Neural crest cell (in vitro differentiated cells): ENCODE measurements around the gene CASP9. TPM values are rescaled to one million over a fixed set of nuclear protein-coding genes. Genes with fewer than 3 reads are reported as not detected.
A peak's percentile ranks its signal among the peaks of the same experiment; 100 is the strongest.
"Not testable (repeated sequence)": the region's sequence is repeated elsewhere in the genome, so short reads cannot be mapped to it uniquely, and the experiment has no call there.

Experiments
- DNase-seq: peaks from one replicate; pipeline ENCODE4 v3.0.0; 2021; ENCODE audit warnings: low read depth, mixed read lengths, low spot score
- H3K27ac Mint-ChIP-seq: one replicate; pipeline ENCODE4 v1.8.0; 2021; ENCODE audit warnings: mild to moderate bottlenecking, mixed read lengths; ENCODE audit not compliant: unreplicated experiment
- H3K27me3 Mint-ChIP-seq: 2 replicates; pipeline ENCODE4 v1.8.0; 2021; ENCODE audit warnings: low read depth, mild to moderate bottlenecking, mixed read lengths
- H3K36me3 Mint-ChIP-seq: 2 replicates; pipeline ENCODE4 v1.8.0; 2021; ENCODE audit warnings: low read depth, mild to moderate bottlenecking, mixed read lengths
- H3K4me1 Mint-ChIP-seq: 2 replicates; pipeline ENCODE4 v1.8.0; 2021; ENCODE audit warnings: mixed read lengths
- H3K4me3 Mint-ChIP-seq: one replicate; pipeline ENCODE4 v1.8.0; 2021; ENCODE audit warnings: mild to moderate bottlenecking, mixed read lengths
- H3K9me3 Mint-ChIP-seq: 2 replicates; pipeline ENCODE4 v1.8.0; 2021; ENCODE audit warnings: mixed read lengths
- total RNA-seq: library from RNA; stranded (reverse); gene quantifications from 2 replicates; pipeline ENCODE4 v1.2.1, GENCODE V29; 2021
- TF ChIP-seq, protein P1 (sequence below): fragments of 200-600 bp; sonication (generic); conservative IDR thresholded peaks from 2 replicates; pipeline ENCODE4 v1.5.0; 2021; ENCODE audit warnings: antibody characterized with exemption, mild to moderate bottlenecking

Gene CASP9
- total RNA-seq, 1 donor from 2014 or later: 13.2 TPM

DNA sequence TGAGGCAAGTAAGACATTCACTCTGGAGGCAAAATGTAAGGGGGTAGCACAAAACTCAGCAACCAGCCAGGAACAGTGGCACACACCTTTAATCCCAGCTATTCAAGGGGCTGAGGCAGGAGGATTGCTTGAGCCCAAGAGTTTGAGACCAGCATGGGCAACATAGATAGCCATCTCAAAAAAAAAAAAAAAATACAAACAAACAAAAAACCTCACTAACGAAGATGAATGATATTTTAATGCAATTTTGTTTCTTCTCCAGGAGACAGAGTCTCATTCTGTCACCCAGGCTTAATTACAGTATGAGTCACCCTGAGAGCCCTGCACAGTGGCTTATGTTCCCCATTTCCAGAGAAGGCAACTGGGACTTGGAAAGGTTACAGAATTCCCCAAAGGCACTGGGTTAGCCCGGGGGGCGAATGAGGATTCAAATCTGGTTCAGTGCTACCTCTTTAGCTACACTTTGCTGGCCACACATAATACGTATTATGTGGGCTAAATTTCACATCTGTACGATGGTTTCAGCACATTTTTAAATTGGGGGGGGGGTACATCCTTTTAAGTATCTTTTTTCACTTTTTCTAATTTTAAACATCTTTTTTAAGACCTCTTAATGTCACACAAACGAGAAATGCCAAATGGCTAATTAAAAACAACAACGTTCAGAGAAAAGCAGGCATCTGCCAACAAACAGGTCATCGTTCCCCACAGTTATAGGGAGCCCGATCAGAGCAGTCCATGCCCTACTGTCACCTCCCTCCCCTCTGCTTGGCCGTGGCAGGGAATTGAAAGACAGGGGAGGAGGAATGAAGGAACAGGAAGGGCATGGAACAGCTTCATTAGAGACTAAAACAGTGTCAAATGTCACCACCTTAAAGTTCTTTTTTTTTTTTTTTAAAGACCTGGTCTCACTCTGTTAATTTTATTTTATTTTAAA is 64.0 kb downstream of the CASP9 start:
- H3K9me3 Mint-ChIP-seq: no peaks in the 10 kb centered on the region
- no peak overlapping the region for H3K4me3 Mint-ChIP-seq
- TF ChIP-seq, protein P1, sequence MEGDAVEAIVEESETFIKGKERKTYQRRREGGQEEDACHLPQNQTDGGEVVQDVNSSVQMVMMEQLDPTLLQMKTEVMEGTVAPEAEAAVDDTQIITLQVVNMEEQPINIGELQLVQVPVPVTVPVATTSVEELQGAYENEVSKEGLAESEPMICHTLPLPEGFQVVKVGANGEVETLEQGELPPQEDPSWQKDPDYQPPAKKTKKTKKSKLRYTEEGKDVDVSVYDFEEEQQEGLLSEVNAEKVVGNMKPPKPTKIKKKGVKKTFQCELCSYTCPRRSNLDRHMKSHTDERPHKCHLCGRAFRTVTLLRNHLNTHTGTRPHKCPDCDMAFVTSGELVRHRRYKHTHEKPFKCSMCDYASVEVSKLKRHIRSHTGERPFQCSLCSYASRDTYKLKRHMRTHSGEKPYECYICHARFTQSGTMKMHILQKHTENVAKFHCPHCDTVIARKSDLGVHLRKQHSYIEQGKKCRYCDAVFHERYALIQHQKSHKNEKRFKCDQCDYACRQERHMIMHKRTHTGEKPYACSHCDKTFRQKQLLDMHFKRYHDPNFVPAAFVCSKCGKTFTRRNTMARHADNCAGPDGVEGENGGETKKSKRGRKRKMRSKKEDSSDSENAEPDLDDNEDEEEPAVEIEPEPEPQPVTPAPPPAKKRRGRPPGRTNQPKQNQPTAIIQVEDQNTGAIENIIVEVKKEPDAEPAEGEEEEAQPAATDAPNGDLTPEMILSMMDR: no peak
- H3K4me1 Mint-ChIP-seq: peaks cover 12% of the 10 kb centered on the region
- no peak for DNase-seq
- no peak overlapping the region for H3K27ac Mint-ChIP-seq
- no peaks in the 10 kb centered on the region for H3K27me3 Mint-ChIP-seq
- H3K36me3 Mint-ChIP-seq: no peaks in the 10 kb centered on the region

DNA sequence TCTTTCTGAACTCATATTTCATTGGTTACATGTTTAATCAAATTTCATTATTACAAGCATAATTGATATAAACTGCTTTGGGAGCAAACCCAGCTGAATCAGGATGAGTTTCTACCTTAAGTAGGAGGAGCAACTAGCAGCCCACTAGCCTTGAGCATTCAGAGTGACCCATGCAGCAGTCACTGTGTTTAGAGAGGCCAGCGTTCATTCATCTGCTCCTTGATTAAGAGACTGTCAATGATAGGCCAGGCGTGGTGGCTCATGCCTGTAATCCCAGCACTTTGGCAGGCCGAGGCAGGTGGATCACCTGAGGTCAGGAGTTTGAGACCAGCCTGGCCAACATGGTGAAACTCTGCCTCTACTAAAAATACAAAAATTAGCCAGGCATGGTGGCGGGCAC is 65.6 kb downstream of the CASP9 start:
- not testable (repeated sequence) for H3K36me3 Mint-ChIP-seq, H3K4me3 Mint-ChIP-seq, H3K27ac Mint-ChIP-seq, DNase-seq, H3K9me3 Mint-ChIP-seq, H3K27me3 Mint-ChIP-seq, H3K4me1 Mint-ChIP-seq

DNA sequence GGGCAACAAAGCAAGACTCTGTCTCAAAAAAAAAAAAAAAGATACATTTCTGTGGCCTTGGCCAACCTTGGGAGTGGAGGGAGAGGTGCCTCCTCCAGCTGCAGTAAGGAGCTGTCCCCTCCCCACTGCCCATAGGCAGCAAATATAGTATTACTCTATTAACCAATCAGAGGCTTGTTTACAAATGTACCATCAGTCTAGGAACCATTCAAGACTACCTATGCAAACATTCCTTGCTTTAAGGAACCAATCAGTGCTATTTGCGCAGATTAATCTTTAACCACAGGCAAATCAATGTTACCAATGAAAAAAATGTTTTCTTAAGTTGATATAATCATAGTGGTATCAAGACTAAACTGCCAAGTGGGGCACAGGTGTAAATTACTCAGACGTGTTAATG is 66.4 kb downstream of the CASP9 start:
- H3K27me3 Mint-ChIP-seq: no peaks in the 10 kb centered on the region
- H3K4me1 Mint-ChIP-seq: peaks cover 6% of the 10 kb centered on the region
- H3K27ac Mint-ChIP-seq: no peak overlapping the region
- no peak for DNase-seq
- no peaks in the 10 kb centered on the region for H3K36me3 Mint-ChIP-seq
- no peaks in the 10 kb centered on the region for H3K9me3 Mint-ChIP-seq
- no peak overlapping the region for H3K4me3 Mint-ChIP-seq
- TF ChIP-seq, protein P1: no peak

DNA sequence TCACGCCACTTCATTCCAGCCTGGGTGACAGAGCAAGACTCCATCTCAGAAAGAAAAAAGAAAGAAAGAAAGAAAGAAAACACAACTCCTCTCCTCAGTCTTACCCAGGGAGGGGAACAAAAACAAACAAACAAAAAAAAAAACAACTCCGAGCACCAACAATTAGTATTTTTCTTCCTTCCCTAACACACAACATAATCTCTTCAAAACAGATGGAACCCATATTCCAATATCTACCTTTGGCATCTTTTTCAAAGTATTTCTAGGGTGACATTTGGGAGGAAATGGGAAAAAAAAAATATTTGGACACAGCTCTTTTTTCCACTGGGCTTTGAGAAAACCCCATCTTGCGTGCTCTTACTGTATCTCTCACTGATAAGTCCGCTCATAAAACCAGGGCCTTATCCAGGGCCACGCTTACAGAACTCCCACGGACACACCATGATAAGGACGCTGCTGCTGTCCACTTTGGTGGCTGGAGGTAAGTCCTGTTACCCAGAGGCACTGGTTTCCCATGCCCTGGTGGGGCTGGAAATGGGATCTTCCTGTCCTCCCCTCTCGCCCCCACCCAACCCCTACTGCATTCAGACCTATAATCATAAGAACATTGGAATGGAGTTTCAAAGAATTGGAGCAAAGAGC is 67.6 kb downstream of the CASP9 start, which contains the start of gene CELA2A:
Gene CELA2A, plus strand, starts transcription at position 420 of the 642 bp plus-strand sequence. Its CDS starts 22 bp downstream, at position 442.
- no peak for DNase-seq
- Mint-ChIP-seq H3K9me3 (no peaks in the 10 kb centered on the region), H3K36me3 (no peaks in the 10 kb centered on the region), H3K27ac (peak within 1 kb of the TSS; percentile 54), H3K4me1 (peaks cover 6% of the 10 kb centered on the region), H3K27me3 (no peaks in the 10 kb centered on the region), H3K4me3 (no peak within 1 kb of the TSS)
- TF ChIP-seq, protein P1: no peak

DNA sequence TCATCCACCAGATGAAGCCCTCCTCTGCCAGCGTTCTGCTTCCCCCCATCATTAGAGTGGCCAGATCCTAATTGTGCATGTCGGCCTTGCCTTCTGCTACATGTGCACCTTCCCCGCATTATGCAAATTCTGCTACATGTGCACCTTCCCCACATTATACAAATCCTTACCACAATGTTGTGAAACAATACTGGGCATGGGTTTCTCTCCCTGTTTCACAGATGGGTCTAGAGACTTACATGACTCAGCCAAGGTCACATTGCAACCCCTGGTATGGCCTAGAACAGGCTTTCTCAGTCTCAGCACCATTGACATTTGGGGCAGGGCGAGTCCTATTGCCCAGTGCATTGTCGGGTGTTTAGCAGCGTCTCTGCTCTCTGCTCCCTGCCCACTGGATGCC is 68.5 kb downstream of the CASP9 start:
- Mint-ChIP-seq H3K36me3 (no peaks in the 10 kb centered on the region), H3K9me3 (no peaks in the 10 kb centered on the region), H3K27me3 (no peaks in the 10 kb centered on the region), H3K27ac (no peak overlapping the region), H3K4me1 (peaks cover 6% of the 10 kb centered on the region), H3K4me3 (no peak overlapping the region)
- no peak for DNase-seq
- TF ChIP-seq, protein P1: no peak

DNA sequence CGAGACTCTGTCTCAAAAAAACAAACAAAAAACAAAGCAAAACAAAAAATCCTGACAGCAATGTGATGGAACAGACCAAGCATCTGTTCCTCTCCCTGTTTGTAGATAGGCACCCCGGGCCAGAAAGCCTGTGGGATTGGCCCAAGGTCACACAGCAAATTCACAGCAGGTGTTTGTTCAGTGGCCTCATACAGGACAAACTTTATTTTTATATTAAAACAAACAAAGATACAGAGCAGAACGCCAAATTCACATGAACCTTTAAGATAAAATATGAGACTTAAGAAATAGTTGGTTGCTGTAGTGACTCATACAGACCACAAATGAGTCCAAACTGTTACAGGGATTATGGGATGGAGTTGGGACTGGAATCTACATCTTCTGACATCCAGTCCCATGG is 69.8 kb downstream of the CASP9 start:
- H3K27me3 Mint-ChIP-seq: no peaks in the 10 kb centered on the region
- no peaks in the 10 kb centered on the region for H3K4me1 Mint-ChIP-seq
- H3K27ac Mint-ChIP-seq: no peak overlapping the region
- H3K9me3 Mint-ChIP-seq: no peaks in the 10 kb centered on the region
- DNase-seq: no peak
- TF ChIP-seq, protein P1: no peak
- no peaks in the 10 kb centered on the region for H3K36me3 Mint-ChIP-seq
- H3K4me3 Mint-ChIP-seq: no peak overlapping the region
